IMR-90 (cell line): ENCODE measurements around the gene CCNB1. TPM values are rescaled to one million over a fixed set of nuclear protein-coding genes. Genes with fewer than 3 reads are reported as not detected.

Source experiments
- ATAC-seq: fragments of 200-7000 bp; cut with Tn5 transposase; 2 replicates; pipeline ENCODE4 v1.9.1; 2020; ENCODE audit warnings: low read depth, mild to moderate bottlenecking, moderate library complexity
- BruUV-seq: library from RNA; stranded (reverse); fragments of 400-500 nt; replicated peaks from 2 replicates; lab custom pipeline; 2021; lab: Mats Ljungman, UMichigan
- CTCF ChIA-PET: fragments of 300-600 bp; formaldehyde crosslinking; extraction: SDS; loops from one replicate; lab custom pipeline; 2021; ENCODE audit warnings: antibody characterized with exemption; lab: Yijun Ruan, JAX
- POLR2A ChIA-PET: fragments of 300-600 bp; sonication (Branson Sonifier 250); formaldehyde crosslinking; loops from one replicate; lab custom pipeline; 2022; ENCODE audit warnings: antibody characterized with exemption; ENCODE audit not compliant: unreplicated experiment; lab: Charles Lee
- DNase-seq: peaks from one replicate; pipeline ENCODE4 v3.0.0; 2013
- H2AFZ ChIP-seq: replicated peaks from 2 replicates; pipeline ENCODE3; 2013; ENCODE audit warnings: low read length, mild to moderate bottlenecking; ENCODE audit not compliant: poor library complexity
- H2AK5ac ChIP-seq: 2 replicates; pipeline ENCODE4 v1.6.1; 2013; ENCODE audit warnings: low read depth, low read length, inconsistent platforms
- H2AK9ac ChIP-seq: replicated peaks from 2 replicates; pipeline ENCODE3; 2013; ENCODE audit warnings: mild to moderate bottlenecking, low read depth, low read length, moderate library complexity; ENCODE audit not compliant: poor library complexity
- H2BK120ac ChIP-seq: 2 replicates; pipeline ENCODE4 v1.6.1; 2013; ENCODE audit warnings: low read depth, low read length, inconsistent platforms
- H2BK15ac ChIP-seq: 3 replicates; pipeline ENCODE4 v1.6.1; 2013; ENCODE audit warnings: low read depth, low read length, inconsistent platforms
- H2BK20ac ChIP-seq: 2 replicates; pipeline ENCODE4 v1.6.1; 2013; ENCODE audit warnings: low read depth, mild to moderate bottlenecking, inconsistent platforms, low read length, moderate library complexity
- H2BK5ac ChIP-seq: 2 replicates; pipeline ENCODE4 v1.6.1; 2013; ENCODE audit warnings: mild to moderate bottlenecking, low read depth, low read length, inconsistent platforms; ENCODE audit not compliant: poor library complexity, severe bottlenecking
- H3K14ac ChIP-seq: replicated peaks from 2 replicates; pipeline ENCODE4 v1.6.1; 2013; ENCODE audit warnings: low read depth, low read length, inconsistent platforms
- H3K18ac ChIP-seq: 2 replicates; pipeline ENCODE4 v1.6.1; 2013; ENCODE audit warnings: low read depth, low read length, control low read depth
- H3K23ac ChIP-seq: 2 replicates; pipeline ENCODE4 v1.6.1; 2013; ENCODE audit warnings: low read depth, low read length, inconsistent platforms
- H3K27ac ChIP-seq: 2 replicates; pipeline ENCODE4 v1.5.1; 2013; ENCODE audit warnings: mild to moderate bottlenecking, control low read depth, low read length; ENCODE audit not compliant: insufficient read depth
- H3K27me3 ChIP-seq: 2 replicates; pipeline ENCODE4 v1.6.1; 2013; ENCODE audit warnings: low read length; ENCODE audit not compliant: control insufficient read depth, insufficient read depth
- H3K36me3 ChIP-seq: 2 replicates; pipeline ENCODE4 v1.6.1; 2013; ENCODE audit warnings: low read length, mixed read lengths; ENCODE audit not compliant: control insufficient read depth, insufficient read depth
- H3K4ac ChIP-seq: 2 replicates; pipeline ENCODE4 v1.6.1; 2013; ENCODE audit warnings: low read depth, low read length, inconsistent platforms
- H3K4me1 ChIP-seq: 2 replicates; pipeline ENCODE4 v1.6.1; 2013; ENCODE audit warnings: low read length, mixed read lengths; ENCODE audit not compliant: control insufficient read depth, insufficient read depth
- H3K4me2 ChIP-seq: 2 replicates; pipeline ENCODE4 v1.6.1; 2013; ENCODE audit warnings: low read depth, mild to moderate bottlenecking, control low read depth, low read length, moderate library complexity
- H3K4me3 ChIP-seq: 2 replicates; pipeline ENCODE4 v1.5.1; 2013; ENCODE audit warnings: low read depth, mild to moderate bottlenecking, control low read depth, low read length, moderate library complexity; ENCODE audit not compliant: insufficient read depth
- H3K56ac ChIP-seq: 2 replicates; pipeline ENCODE4 v1.6.1; 2013; ENCODE audit warnings: low read length, inconsistent platforms; ENCODE audit not compliant: insufficient read depth; ENCODE audit errors: extremely low read depth
- H3K79me1 ChIP-seq, 2 experiments: 2 replicates each; pipeline ENCODE4 v1.6.1; 2013; ENCODE audit warnings: low read length in 2 of 2, inconsistent platforms in 1 of 2, low read depth in 1 of 2
- H3K9ac ChIP-seq: 2 replicates; pipeline ENCODE4 v1.6.1; 2013; ENCODE audit warnings: low read depth, low read length, control low read depth
- H3K9me1 ChIP-seq: 2 replicates; pipeline ENCODE4 v1.6.1; 2013; ENCODE audit warnings: low read length, inconsistent platforms; ENCODE audit not compliant: insufficient read depth
- H3K9me3 ChIP-seq: 2 replicates; pipeline ENCODE4 v1.6.1; 2013; ENCODE audit warnings: low read length; ENCODE audit not compliant: control insufficient read depth, insufficient read depth
- H4K20me1 ChIP-seq: 2 replicates; pipeline ENCODE4 v1.6.1; 2013; ENCODE audit warnings: low read length, inconsistent platforms; ENCODE audit not compliant: insufficient read depth
- H4K5ac ChIP-seq: 2 replicates; pipeline ENCODE4 v1.6.1; 2013; ENCODE audit warnings: mild to moderate bottlenecking, low read depth, low read length, control low read depth
- H4K8ac ChIP-seq, 2 experiments: 2 replicates each; pipeline ENCODE4 v1.6.1; 2013; ENCODE audit warnings: low read depth in 2 of 2, low read length in 2 of 2, control low read depth in 1 of 2, inconsistent platforms in 1 of 2
- H4K91ac ChIP-seq: 2 replicates; pipeline ENCODE4 v1.6.1; 2013; ENCODE audit warnings: low read depth, low read length, inconsistent platforms; ENCODE audit not compliant: insufficient read depth
- BHLHE40 ChIP-seq: fragments of 150-350 bp; IDR thresholded peaks from 2 replicates; pipeline ENCODE4 v1.6.1; 2016; ENCODE audit warnings: mild to moderate bottlenecking, low read depth, low read length
- CEBPB ChIP-seq: IDR thresholded peaks from 2 replicates; pipeline ENCODE4 v1.6.1; 2012; ENCODE audit warnings: low read depth, low read length, improper control_type of control experiment
- CTCF ChIP-seq: conservative IDR thresholded peaks from 2 replicates; pipeline ENCODE4 v1.5.1; 2012; ENCODE audit warnings: mild to moderate bottlenecking, low read depth, low read length, improper control_type of control experiment
- FOS ChIP-seq: fragments of 150-350 bp; IDR thresholded peaks from 2 replicates; pipeline ENCODE4 v1.6.1; 2016; ENCODE audit warnings: low read depth, low read length
- MXI1 ChIP-seq: IDR thresholded peaks from 2 replicates; pipeline ENCODE4 v1.6.1; 2012; ENCODE audit warnings: low read depth, mild to moderate bottlenecking, low read length, moderate library complexity, borderline replicate concordance
- WGBS, 2 experiments: methylation state at CpG; one replicate each; pipeline versions ENCODE4 v1.1.5 to v1.1.7; 2013; ENCODE audit warnings: missing lambda C conversion rate in 2 of 2; ENCODE audit not compliant: insufficient read length in 1 of 2; ENCODE audit errors: extremely low coverage in 2 of 2; 5-methylcytosine and 5-hydroxymethylcytosine counted together
- dilution Hi-C: fragments of 300-500 bp; cut with HindIII; formaldehyde crosslinking; loops from one replicate; pipeline ENCODE4 v1.14.3; 2018; ENCODE audit warnings: low sequenced_read_pairs; ENCODE audit not compliant: unreplicated experiment
- in situ Hi-C: fragments of 300-500 bp; cut with MboI; formaldehyde crosslinking; loops from 3 replicates; pipeline ENCODE4 v1.14.3; 2019; ENCODE audit warnings: low sequenced_read_pairs, inconsistent platforms, mixed read lengths
- intact Hi-C: fragments of 100-400 bp; cut with micrococcal nuclease; formaldehyde crosslinking; loops from 2 replicates; pipeline ENCODE4 v1.10.0; 2022
- polyA plus RNA-seq, 3 experiments: library from polyadenylated mRNA; depleted of rRNA; stranded (reverse); fragments of >200 nt; gene quantifications; 2 replicates each; pipeline ENCODE4 v1.2.3, GENCODE V29; 2012; ENCODE audit warnings: low replicate concordance in 1 of 3
- total RNA-seq: library from RNA; depleted of rRNA; stranded (reverse); fragments of >200 nt; gene quantifications from 2 replicates; pipeline ENCODE4 v1.2.3, GENCODE V29; 2012

Gene CCNB1
- total and polyA plus RNA-seq, 2 of the 4 experiments (the other 2 are of a cell fraction), result 83.3 to 160 TPM

GRCh38 chr5:69206528-69207190 lies 39.7 kb downstream of the CCNB1 start:
- Histone ChIP-seq H3K4me1 (no peaks in the 10 kb centered on the region; the same call in none of the 2 replicates), H3K23ac (no peak overlapping the region), H2AK9ac (no peak overlapping the region), H3K4ac (no peak overlapping the region), H2AFZ (no peak overlapping the region), H4K91ac (no peak overlapping the region), H3K27me3 (no peaks in the 10 kb centered on the region), H2AK5ac (no peak overlapping the region), H3K79me1 (no peaks in the 10 kb centered on the region; a peak in 1 of 4 replicates), H2BK5ac (peak overlapping the region; percentile 74), H3K36me3 (no peaks in the 10 kb centered on the region), H3K14ac (no peak overlapping the region), H3K27ac (peak overlapping the region; percentile 56; the same call in 1 of the 2 replicates), H3K9me1 (no peaks in the 10 kb centered on the region), H3K4me3 (no peak overlapping the region), H3K9ac (no peak overlapping the region), H4K8ac (no peak overlapping the region), H3K56ac (0 out of 2 replicates have a peak overlapping the region, but pooled peaks have one; percentile 17), H3K9me3 (no peaks in the 10 kb centered on the region), H2BK15ac (peak overlapping the region; percentile 45; the same call in 1 of the 3 replicates), H2BK20ac (no peak overlapping the region), H4K20me1 (no peaks in the 10 kb centered on the region), H4K5ac (no peak overlapping the region), H3K18ac (no peak overlapping the region), H2BK120ac (no peak overlapping the region), H3K4me2 (no peak overlapping the region)
- in situ Hi-C loops, result no loop called here
- peak; percentile 69 for TF ChIP-seq BHLHE40
- no peak for TF ChIP-seq CTCF
- TF ChIP-seq FOS, result no peak
- no peak for TF ChIP-seq CEBPB
- no peak for TF ChIP-seq MXI1
- ATAC-seq (peak; percentile 40; the same call in 1 of the 2 replicates), DNase-seq (peak; percentile 54)
- BruUV-seq, result no TSS peak
- POLR2A ChIA-PET, result no interaction called here
- dilution Hi-C loops, result no loop called here
- no CpG with 5 or more reads among the region's 5 CpGs for WGBS, 2 experiments
- CTCF ChIA-PET, result no interaction called here
- intact Hi-C loops, result loop anchor here (2.0 kb wide), 1 partner anchor 36 kb away; no protein-coding TSS in a partner anchor
